ENCODE measurements around the gene TENM3. TPM values are rescaled to one million over a fixed set of nuclear protein-coding genes. Genes with fewer than 3 reads are reported as not detected.

The TENM3 gene
- total RNA-seq, 1 experiment from 2014 or later: 57.4 TPM

DNA sequence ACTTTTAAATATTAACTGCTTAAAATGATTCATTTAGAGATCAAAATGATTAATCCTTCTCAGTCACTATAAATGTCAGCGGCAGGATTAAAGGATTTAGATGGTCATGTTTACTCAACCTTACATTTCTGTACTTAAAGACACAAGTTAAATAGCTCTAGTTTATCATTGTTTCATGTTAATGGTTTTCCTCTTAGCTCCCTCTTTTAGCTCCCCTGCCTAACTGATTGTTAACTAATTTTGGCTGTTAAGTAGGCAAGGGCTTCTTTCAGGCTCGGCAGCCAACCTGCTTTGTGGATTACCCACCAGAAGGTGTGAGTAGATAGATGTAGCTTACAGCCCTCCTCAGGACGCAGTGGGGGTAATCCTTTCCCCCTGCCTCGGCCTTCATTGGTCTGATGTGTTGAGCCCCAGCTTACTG, 96.0 kb downstream of the TENM3 start:
- no peaks in the 10 kb centered on the region for H3K36me3 ChIP-seq
- DNase-seq: peak; percentile 24 to 36
- H3K27ac ChIP-seq: peak overlapping the region; percentile 71
- peaks cover 13% of the 10 kb centered on the region for H3K4me1 ChIP-seq
- no peaks in the 10 kb centered on the region for H3K9me3 ChIP-seq (replicated peaks)
- H3K27me3 ChIP-seq: no peaks in the 10 kb centered on the region
- H3K4me3 ChIP-seq: peak overlapping the region; percentile 12; the same call in 1 of the 2 replicates

DNA sequence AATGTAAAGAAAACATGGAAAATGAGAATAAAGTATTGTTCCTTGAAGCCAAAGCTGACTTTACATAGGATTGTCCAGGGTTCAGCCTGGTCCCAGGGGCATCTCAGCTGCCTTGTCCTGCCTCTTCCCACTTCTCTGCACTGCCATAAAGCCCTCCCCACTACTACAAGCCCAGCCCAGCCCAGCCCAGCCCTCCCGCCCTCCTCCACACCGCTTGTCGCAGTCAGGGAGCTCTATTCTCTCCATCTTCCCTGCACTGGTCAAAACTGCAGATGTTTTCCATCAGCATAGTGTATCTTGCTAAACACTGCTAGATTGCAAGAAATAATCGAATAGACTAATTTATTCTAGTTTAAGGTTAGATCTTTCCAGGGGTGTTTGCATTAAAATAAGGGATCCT, 100.3 kb downstream of the TENM3 start:
- DNase-seq: no peak
- H3K4me3 ChIP-seq: no peak overlapping the region
- no peaks in the 10 kb centered on the region for H3K9me3 ChIP-seq (replicated peaks)
- H3K4me1 ChIP-seq: peaks cover 9% of the 10 kb centered on the region
- no peaks in the 10 kb centered on the region for H3K36me3 ChIP-seq
- H3K27ac ChIP-seq: no peak overlapping the region
- no peaks in the 10 kb centered on the region for H3K27me3 ChIP-seq

DNA sequence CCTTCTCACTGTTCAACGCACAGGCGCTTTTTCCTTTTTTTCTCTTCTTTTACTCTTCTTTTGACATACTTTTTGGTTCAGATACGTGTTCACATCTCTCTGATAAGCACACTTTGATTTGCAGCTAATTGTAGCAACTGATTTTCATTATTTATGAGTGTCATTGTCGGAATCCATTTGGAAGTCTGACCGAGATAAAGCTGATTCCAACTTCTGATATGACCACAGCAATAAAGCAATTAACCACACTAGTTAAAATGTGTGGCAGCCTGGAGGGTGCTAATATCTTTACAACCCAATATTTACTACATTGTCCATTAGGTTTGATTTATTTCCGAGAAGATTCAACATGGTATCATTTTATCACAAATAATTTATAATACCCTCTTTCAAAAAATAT, 101.8 kb downstream of the TENM3 start:
- Histone ChIP-seq H3K27me3 (no peaks in the 10 kb centered on the region), H3K9me3 (replicated peaks) (no peaks in the 10 kb centered on the region), H3K4me1 (no peaks in the 10 kb centered on the region), H3K27ac (no peak overlapping the region), H3K4me3 (no peak overlapping the region), H3K36me3 (no peaks in the 10 kb centered on the region)
- DNase-seq: no peak

DNA sequence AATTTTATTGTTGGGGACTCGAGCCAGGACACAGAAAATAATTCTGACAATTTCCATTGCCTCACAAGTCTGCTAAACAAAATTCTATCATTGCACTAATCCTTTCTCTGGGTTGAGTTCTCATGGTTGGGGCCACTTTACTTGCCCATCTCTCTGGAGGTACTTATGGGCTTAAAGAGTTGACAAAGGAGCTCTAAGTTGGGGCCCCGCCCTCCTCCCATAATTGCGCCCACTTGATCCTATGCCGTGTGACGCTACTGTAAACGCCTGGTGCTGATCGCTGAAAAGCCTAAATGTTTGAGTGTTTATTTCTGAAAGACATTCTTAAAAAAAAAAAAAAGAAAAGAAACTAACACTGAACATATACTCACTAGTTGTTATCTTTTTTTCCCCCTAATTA, 103.0 kb downstream of the TENM3 start:
- H3K4me1 ChIP-seq: no peaks in the 10 kb centered on the region
- no peak overlapping the region for H3K27ac ChIP-seq
- DNase-seq: no peak
- H3K36me3 ChIP-seq: no peaks in the 10 kb centered on the region
- no peaks in the 10 kb centered on the region for H3K27me3 ChIP-seq
- H3K9me3 ChIP-seq (replicated peaks): no peaks in the 10 kb centered on the region
- H3K4me3 ChIP-seq: no peak overlapping the region

DNA sequence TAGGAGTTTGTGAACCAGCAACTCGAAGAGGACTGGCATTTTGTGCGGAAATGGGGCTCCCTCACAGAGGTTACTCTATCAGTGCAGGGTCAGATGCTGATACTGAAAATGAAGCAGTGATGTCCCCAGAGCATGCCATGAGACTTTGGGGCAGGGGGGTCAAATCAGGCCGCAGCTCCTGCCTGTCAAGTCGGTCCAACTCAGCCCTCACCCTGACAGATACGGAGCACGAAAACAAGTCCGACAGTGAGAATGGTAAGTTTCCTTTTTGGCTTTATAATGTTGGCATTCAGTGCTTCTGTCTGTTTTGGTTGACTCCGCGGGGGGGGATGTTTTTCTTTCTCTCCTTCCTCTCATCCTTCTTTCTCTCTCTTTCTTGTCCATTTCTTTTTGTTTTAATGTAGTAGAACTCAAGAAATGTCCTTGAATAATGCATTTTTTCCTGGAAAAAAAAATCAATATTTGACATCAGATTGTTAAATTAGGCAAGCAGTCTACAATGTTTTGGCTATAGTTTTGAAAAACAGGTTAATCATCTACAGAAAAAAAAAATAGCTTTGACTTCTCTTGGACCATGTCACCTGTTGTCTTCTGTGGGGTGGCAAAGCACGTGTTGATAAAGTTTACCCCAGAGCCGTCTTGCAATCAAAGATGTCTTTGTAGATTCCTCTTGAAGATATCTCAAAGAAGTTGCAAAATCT, 103.6 kb downstream of the TENM3 start:
- Histone ChIP-seq H3K4me1 (no peaks in the 10 kb centered on the region), H3K27ac (no peak overlapping the region), H3K9me3 (replicated peaks) (no peaks in the 10 kb centered on the region), H3K27me3 (no peaks in the 10 kb centered on the region), H3K4me3 (no peak overlapping the region), H3K36me3 (no peaks in the 10 kb centered on the region)
- no peak for DNase-seq

DNA sequence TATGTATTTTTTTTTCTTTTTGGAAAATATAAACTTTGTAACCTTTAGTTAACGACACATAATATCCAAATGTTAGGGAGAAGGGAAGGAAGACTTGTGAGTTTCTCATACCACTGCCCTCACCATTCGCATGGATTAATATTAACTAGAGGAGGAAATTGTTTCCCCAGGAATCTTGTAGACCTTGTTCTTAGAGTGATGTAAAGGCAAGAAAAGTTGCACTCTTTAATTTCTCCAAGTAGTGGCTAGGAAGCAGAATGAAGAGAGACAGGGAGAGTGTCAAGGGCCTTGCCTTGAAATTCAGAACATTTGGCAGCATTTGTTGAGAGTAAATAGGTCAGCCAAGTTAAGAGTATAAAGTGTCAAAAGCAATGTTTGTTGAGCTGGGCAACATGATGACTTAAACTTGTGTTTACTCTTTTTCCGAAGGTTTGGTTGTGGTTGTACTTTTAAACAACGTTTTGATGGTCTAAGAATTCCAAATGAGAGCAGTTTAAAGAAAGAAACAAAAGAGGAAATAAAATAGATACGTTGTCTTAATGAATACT, 105.7 kb downstream of the TENM3 start:
- no peaks in the 10 kb centered on the region for H3K9me3 ChIP-seq (replicated peaks)
- H3K4me3 ChIP-seq: no peak overlapping the region

DNA sequence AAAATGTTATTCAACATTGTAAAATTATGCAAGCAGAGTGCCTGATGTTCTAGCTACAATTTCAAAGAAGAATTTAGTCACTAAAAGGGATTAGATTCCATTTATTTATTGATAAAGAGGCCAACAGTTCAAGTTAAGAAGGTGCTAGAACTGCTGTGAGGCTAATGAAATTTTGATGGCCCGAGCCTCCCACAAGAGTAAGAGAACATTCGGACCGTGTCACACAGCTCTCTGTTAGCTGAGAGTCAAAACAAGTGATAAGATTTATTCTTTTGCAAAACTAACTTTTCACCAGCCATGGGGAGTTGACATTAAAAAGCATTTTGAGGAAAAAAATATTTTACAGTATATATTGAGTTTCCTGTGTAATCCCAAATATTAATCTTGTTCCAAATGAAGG, 106.8 kb downstream of the TENM3 start:
- DNase-seq: no peak
- no peak overlapping the region for H3K27ac ChIP-seq

More for the DNA sequence above, 105.7 kb downstream of the TENM3 start:
- H3K27me3 ChIP-seq: no peaks in the 10 kb centered on the region
- DNase-seq: no peak
- H3K27ac ChIP-seq: no peak overlapping the region
- H3K36me3 ChIP-seq: no peaks in the 10 kb centered on the region
- no peaks in the 10 kb centered on the region for H3K4me1 ChIP-seq

DNA sequence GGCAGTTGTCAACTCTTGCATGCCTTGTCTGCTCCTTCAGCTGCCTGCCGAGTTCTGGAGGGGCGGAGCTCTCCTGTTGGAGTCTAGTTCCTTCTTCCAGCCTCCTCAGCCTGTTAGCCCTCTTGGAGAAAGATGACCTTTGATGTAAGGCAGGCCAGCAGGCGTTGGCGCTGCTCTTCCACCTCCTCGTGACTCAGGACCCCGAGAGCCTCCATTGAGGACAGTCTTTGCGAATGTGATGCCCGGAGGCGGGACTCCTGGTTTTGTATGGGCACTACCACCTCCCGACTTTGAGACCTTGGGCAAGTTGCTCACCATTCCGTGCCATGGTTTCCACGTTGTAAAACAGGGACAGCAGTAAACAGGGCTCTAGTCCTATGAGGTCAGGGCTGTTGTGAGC, 108.3 kb downstream of the TENM3 start:
- 0 out of 2 replicates have a peak, but pooled peaks cover 8% of the 10 kb centered on the region for H3K4me1 ChIP-seq
- H3K36me3 ChIP-seq: no peaks in the 10 kb centered on the region
- no peak for DNase-seq
- no peaks in the 10 kb centered on the region for H3K9me3 ChIP-seq (replicated peaks)
- H3K27ac ChIP-seq: no peak overlapping the region
- H3K27me3 ChIP-seq: no peaks in the 10 kb centered on the region
- H3K4me3 ChIP-seq: no peak overlapping the region

More for the DNA sequence above, 106.8 kb downstream of the TENM3 start:
- Histone ChIP-seq H3K4me3 (no peak overlapping the region), H3K9me3 (replicated peaks) (no peaks in the 10 kb centered on the region), H3K36me3 (no peaks in the 10 kb centered on the region), H3K27me3 (no peaks in the 10 kb centered on the region), H3K4me1 (0 out of 2 replicates have a peak, but pooled peaks cover 4% of the 10 kb centered on the region)

DNA sequence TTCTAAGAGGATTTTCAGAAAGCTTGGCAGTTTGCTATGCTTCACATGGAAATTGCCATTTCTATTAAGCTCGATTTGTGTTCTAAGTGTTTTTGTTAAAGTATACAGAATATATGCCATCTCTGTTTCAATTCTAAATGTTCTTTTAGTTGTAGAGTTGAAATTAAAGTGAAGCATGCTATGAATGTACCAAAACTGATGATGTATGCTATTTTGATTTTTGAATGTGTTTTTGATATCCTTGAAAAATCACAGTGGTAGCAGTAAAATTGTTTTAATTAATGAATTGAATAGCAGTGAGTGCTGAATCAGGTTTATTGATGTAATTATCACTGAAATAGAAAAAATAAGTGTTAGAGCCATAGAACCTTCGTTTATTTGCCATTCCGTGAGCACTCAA, 110.9 kb downstream of the TENM3 start:
- Histone ChIP-seq H3K36me3 (no peaks in the 10 kb centered on the region), H3K4me1 (0 out of 2 replicates have a peak, but pooled peaks cover 8% of the 10 kb centered on the region), H3K27me3 (no peaks in the 10 kb centered on the region), H3K9me3 (replicated peaks) (no peaks in the 10 kb centered on the region), H3K4me3 (no peak overlapping the region), H3K27ac (peak overlapping the region; percentile 51)
- DNase-seq: no peak

DNA sequence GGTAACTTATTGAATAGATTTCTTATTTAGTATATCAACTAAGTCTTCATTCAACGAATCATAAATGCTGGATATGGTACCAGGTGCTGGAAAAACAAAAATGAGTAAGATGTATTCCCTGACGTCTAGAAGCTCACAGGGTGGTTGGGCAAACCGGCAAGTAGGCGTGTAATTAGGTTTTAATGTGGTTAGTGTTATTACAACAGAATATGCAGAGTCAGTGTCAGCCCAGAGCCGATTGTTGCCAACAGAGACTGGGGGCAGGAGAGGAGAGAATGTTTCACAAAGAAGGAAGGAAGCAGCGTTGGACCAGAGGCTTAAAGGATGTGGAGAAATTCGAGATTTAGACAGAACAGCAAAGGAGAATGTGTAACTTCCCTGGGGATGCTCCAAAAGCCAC, 111.7 kb downstream of the TENM3 start:
- Histone ChIP-seq H3K27me3 (no peaks in the 10 kb centered on the region), H3K4me1 (0 out of 2 replicates have a peak, but pooled peaks cover 8% of the 10 kb centered on the region), H3K4me3 (0 out of 2 replicates have a peak overlapping the region, but pooled peaks have one; percentile 3), H3K27ac (peak overlapping the region; percentile 51), H3K9me3 (replicated peaks) (no peaks in the 10 kb centered on the region), H3K36me3 (no peaks in the 10 kb centered on the region)
- DNase-seq: peak; percentile 61 to 78

DNA sequence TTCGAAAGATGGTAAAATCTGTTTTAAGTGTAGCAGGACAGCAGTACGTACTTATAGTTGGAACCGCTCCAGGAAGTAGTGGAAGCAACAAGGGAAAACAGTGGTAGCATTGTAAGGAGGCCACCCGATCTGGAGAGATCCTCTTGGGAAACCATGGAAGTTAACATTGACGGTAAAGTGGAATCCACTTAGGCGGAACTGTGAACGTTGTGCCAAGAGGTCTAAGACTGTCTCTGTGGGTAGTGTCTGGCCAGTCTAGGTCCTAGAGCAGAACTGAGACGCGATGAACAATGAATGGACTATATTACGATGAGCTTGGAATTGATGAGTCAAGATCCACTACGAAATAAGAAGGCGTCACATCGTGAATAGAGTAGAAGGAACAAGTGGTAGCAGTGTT, 124.0 kb downstream of the TENM3 start:
- peak; percentile 73 to 91 for DNase-seq
- H3K4me1 ChIP-seq: peaks cover 23% of the 10 kb centered on the region
- H3K36me3 ChIP-seq: no peaks in the 10 kb centered on the region
- no peaks in the 10 kb centered on the region for H3K9me3 ChIP-seq (replicated peaks)
- H3K4me3 ChIP-seq: peak overlapping the region; percentile 49
- peak overlapping the region; percentile 76 for H3K27ac ChIP-seq
- H3K27me3 ChIP-seq: no peaks in the 10 kb centered on the region

DNA sequence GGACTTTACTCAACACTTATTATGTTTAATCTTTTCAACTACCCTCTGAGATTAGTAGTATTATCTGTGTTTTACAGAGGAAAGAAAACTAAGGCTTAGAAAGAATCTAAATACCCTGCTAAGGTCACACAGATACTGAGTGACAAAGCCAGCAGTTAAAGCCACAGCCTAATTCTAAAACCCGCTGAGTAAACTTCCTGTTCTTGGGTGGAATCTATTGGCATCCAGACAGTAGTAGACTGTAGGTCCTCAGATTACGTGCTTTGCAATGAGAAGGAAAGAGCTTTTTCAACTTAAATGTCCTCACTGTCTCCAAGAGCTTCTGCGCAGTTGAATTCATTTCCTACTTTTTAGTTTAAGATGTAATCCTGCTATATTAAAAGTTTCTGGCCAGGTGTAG, 126.0 kb downstream of the TENM3 start:
- Histone ChIP-seq H3K4me1 (peaks cover 23% of the 10 kb centered on the region), H3K36me3 (no peaks in the 10 kb centered on the region), H3K27me3 (no peaks in the 10 kb centered on the region), H3K9me3 (replicated peaks) (no peaks in the 10 kb centered on the region), H3K27ac (peak overlapping the region; percentile 53), H3K4me3 (no peak overlapping the region)
- DNase-seq: peak; percentile 12 to 72

DNA sequence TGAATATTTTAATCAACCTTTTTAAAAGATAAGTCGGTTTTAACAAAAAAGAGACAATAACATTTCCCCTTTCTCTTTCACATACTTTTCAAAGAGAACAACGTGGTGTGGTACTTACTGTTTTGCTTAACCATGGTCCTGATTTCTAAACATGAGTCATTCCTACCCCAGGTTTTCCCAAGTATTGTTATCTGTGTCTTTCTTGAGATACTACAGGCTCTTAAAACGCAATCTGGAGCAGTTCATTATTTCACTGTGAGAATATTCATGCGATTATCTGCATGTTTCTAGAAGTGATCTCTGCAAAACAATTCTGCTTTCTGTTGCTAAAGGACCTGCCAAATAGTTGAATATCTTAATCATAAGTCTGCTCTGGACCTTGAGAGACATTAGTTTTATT, 127.3 kb downstream of the TENM3 start:
- no peaks in the 10 kb centered on the region for H3K9me3 ChIP-seq (replicated peaks)
- no peaks in the 10 kb centered on the region for H3K27me3 ChIP-seq
- DNase-seq: no peak
- H3K36me3 ChIP-seq: no peaks in the 10 kb centered on the region
- no peak overlapping the region for H3K4me3 ChIP-seq
- peaks cover 23% of the 10 kb centered on the region for H3K4me1 ChIP-seq
- H3K27ac ChIP-seq: no peak overlapping the region

DNA sequence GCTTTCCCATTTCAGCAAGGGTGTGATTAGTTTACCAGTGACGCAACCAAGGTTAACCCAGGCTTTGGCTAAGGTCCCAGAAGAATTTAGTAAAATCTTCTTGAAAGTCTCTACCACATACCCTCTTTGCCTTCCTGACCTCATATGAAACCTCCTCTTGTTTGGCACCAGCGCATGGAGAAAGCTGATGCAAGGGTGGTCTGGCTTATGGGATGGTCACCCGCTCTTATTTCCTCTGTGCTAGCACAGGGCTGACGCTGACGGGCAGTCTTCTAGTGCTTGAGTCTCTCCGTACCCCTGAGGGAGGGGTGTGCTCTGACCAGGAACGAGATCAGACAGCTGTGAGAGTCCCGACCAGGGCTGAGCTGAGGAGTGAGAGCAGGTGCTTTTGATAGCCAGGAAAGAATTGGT, 137.6 kb downstream of the TENM3 start:
- H3K27ac ChIP-seq: peak overlapping the region; percentile 60
- no peaks in the 10 kb centered on the region for H3K9me3 ChIP-seq (replicated peaks)
- peaks cover 7% of the 10 kb centered on the region; the same call in 1 of the 2 replicates for H3K4me1 ChIP-seq
- DNase-seq: peak; percentile 87 to 93
- peak overlapping the region; percentile 23 for H3K4me3 ChIP-seq
- no peaks in the 10 kb centered on the region for H3K36me3 ChIP-seq
- no peaks in the 10 kb centered on the region for H3K27me3 ChIP-seq

DNA sequence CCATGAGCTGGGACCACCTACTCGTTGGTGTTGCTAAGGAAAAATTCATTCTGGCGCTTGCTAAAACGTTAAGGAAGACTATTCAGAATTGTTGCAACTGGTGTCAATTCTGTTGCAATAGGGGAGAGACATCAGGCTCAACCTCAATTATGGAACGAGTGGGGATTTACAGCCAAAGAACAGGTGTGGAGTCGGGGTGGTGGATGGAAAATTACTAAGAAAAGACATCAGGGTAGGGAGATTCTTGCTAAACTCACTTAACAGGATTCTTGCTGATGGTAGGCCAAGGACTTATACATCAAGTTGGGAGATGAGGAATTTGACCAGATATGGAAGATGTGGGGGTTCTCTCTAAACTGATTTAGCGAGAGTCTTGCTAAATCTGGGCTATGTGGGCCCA, 139.7 kb downstream of the TENM3 start:
- peak in 1 of 2 experiments; percentile 11 for DNase-seq
- no peak overlapping the region for H3K4me3 ChIP-seq
- no peak overlapping the region for H3K27ac ChIP-seq
- H3K36me3 ChIP-seq: no peaks in the 10 kb centered on the region
- H3K4me1 ChIP-seq: peaks cover 7% of the 10 kb centered on the region; the same call in 1 of the 2 replicates
- H3K27me3 ChIP-seq: no peaks in the 10 kb centered on the region
- H3K9me3 ChIP-seq (replicated peaks): no peaks in the 10 kb centered on the region
